Activated T-cell treated with anti-CD3 and anti-CD28 coated beads for 24 hours (primary cell): Measurements from ENCODE around the gene HEPHL1.

ENCODE experiments used
- DNase-seq: peaks from one replicate; pipeline ENCODE4 v3.0.0-alpha.2; 2020; ENCODE audit warnings: low read depth

HEPHL1 gene

DNA sequence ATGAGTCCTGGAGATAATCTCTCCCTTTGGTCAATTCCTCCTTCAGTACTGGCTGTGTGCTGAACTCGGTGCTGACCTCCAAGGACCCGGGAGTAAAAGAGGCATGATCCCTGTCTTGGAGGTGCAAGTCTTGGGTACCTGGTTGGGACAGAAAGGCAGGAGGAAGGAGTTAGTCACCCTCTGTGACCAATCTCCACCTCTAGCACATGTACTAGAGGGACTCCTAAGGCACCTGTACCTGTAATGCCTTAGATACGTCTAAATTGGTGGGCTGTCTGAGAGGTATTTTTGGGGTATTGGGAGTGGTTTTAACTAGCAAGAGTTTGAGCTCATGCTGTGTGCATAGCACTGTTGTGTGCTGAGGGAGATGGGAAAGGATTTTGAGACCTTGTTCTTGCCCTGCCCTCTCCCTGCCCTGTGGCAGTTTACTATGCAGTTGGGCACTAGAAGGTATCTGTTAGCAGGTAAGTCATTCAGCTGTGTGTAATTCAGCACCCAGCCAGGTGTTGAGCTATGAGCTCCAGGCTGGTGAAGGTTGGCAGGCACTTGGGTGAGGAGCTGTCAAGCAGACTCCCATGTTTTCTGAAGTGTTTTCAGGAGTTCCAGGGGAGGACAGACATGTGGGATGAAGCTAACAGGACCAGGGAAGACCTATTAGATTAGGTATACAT lies 110.0 kb downstream of the HEPHL1 start:
- DNase-seq, result no peak

DNA sequence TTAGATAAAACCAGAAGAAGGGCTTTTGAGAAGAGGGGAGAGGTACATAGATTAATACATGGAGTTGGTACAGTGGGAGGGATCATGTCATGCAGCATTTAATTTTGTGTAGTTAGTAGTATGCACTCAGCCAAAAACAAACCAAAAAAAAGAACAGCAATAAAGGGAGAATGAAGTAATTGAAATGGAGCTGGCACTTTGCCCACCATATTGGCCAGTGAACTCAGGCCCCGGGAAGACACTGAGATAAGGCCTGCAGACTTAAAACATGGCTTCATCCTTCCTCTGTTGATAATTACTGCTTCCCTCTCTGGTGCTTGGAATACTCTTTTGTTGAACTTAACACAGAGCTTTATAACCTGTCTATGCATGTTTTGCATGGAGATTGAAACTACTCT lies 110.6 kb downstream of the HEPHL1 start:
- DNase-seq, result no peak

DNA sequence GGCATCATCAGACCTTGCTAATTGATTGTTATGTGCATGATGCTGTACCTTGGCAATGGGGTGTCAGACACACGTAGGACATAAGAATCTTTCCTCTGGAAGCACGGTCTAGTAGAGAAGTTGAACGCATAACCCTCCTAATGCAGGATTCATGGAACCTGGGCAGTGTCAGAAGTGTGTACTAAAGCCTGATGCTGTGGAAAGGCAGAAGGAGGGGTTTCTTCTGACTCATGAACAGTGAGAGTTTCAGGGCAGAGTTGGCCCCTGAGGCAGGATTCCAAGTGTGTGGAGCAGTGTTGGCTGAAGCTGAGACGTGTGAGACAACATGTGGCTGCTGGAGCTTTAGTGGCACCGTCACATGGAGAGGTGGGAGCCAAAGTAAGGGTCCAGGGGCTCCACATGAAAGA lies 111.0 kb downstream of the HEPHL1 start:
- DNase-seq, result no peak

DNA sequence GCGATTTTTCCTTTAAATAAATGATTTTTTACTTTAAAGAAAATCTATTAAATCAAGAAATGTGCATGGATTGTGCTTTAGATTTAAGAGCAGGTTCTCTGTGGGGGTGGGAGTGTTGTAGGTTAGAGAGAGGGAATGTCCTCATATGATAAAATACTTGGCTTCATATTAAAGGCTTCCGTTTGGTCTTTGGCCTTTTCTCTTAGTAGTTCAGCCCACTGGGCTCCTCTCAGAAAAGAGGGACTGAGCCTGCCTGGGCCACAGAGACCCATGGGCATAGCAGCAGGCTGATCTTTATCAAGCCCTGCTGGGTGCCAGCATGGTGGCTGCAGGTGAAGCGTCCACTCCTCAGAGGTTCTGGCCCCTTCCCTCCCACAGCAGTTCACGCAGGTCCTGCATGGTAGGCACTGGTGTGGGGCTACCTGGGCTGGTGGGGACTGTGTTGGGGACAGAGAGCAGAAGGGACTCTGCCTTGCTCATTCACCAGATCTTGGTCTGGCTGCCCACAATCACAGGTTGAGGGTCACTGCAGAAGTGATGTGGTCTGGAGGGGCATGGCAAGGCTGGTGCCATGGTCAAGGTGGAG lies 111.8 kb downstream of the HEPHL1 start:
- DNase-seq, result no peak

DNA sequence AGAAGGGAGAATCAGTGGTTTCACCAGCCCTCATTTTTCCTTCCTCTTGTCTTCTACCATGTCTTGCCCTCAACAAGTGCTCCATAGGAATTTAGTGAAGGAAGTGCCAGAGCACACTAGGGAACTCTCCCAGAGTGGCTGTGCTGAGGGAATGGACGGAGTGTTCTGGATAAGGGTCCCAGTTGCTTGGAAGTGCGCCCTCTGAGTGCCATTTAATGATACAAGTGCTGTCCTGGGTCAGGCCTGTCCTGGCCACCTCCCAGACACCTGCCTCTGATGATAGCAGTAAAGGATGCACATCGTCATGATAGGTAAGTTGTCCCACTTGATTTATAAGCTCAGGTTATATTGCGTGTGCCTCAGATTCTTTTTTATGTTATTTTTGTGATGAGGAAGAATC lies 112.6 kb downstream of the HEPHL1 start:
- no peak for DNase-seq

DNA sequence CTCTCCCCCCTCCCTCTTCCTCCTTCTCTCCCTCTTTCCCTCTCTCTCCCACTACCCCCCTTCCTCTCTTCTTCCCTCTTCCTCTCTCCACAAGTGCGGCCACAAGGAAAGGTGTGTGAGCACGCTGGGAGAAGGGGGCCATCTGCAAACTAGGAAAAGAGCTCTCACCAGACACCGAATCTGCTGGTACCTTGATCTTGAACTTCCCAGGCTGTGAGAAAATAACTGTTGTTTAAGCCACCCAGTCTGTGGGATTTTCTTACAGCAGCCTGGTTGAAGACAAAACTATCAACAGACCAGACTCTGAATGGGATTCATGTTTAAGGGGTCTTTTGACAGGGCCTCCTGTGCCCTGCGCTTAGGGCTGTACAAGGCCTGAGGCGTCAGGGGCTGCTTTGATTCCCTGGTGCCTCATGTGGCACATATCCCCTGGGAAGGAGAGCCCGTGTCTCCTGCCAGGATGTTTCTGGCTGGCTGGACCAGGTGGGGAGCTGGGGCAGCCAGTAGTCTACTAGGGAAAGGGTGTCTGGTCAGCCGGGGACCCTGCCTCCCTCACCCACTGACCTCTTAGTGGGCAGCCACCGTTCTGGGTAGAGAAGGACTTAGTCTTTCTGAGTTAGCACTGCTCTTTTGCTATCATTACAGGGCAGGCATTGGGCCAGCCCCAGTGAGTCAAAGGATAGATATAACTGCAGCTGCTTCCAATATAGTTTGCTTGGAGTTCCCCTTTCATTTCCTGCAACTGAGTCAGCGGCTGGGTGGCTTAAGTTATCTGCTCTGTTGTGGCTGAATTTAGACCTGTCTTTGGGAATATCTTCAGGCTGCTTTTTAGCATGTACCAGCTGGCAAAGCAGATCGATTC lies 113.7 kb downstream of the HEPHL1 start:
- DNase-seq, result no peak

DNA sequence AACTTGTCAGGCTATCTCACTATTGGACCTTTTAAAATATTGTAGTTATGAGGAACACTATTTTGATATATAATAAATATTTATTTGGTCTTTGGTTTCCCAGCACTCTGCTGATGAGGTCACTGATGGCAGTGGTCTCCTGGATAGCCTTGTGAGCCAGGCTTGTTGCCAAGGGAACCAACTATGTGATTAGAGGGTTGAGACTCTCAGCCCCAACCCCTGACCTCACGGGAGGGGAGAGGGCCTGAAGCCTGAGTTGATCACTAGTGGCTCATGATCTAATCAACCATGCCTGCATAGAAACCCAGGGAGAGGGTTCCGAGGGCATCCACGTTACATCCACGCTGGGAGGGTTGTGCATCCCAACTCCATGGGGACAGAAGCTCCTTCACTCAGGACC lies 118.3 kb downstream of the HEPHL1 start:
- no peak for DNase-seq

DNA sequence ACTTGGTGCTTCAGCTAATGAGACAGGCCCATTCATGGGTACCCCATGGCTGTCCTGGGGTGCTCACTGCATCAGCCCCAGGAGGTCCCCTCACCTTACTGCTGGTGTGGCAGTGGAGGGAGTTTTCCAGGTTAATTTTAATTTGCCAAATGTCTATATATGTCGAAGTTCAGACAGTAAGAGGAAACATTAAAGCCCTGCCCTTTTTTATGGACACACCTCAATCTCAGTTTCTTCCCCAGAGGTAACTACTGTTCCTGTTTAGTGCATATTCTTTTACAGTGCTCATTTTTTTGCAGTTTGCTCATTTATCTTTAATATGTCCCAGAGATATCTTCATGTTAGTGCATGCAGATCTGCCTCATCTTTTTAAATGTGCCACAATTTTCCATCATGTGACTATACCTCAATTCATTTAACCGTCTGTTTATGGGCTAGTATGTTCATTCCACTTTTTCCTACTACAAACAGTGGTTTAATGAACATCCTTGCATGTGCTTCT lies 119.1 kb downstream of the HEPHL1 start:
- no peak for DNase-seq

DNA sequence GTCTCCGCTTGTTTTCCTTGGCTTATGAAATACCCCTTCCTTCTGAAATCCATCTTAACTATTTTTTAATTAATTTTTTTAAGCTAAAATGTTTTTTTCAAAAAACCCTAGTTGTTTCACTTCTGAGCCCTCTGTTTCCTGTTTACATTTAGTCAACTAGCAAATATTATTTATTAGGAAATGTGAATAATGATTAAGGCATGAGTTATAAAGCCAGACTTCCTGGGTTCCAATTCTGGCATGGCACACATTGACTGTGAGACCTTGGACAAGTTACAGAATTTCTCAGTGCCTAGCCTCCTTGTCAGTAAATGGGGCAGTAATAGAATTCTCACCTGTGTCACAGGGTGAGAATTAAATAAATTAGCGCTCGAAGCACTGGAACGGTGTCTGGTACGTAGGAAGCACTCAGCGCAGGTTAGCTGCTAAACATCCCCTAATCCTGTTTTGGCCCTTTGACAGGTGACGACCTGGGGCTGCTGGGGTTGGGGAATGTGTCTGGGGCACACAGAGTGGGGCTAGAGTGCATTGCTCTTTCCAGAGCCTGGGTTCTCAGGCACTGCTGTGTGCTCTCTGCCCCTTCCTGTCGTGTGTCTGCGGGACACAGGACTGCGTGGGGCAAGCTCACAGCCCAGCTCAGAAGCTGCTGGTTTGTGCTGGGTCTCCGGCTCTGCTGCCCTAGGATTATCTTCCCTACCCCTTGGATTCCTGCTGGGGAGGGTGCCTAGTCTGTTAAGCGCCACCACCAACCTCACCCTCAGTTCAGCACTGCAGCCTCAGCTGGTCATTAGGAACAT lies 120.6 kb downstream of the HEPHL1 start:
- no peak for DNase-seq

DNA sequence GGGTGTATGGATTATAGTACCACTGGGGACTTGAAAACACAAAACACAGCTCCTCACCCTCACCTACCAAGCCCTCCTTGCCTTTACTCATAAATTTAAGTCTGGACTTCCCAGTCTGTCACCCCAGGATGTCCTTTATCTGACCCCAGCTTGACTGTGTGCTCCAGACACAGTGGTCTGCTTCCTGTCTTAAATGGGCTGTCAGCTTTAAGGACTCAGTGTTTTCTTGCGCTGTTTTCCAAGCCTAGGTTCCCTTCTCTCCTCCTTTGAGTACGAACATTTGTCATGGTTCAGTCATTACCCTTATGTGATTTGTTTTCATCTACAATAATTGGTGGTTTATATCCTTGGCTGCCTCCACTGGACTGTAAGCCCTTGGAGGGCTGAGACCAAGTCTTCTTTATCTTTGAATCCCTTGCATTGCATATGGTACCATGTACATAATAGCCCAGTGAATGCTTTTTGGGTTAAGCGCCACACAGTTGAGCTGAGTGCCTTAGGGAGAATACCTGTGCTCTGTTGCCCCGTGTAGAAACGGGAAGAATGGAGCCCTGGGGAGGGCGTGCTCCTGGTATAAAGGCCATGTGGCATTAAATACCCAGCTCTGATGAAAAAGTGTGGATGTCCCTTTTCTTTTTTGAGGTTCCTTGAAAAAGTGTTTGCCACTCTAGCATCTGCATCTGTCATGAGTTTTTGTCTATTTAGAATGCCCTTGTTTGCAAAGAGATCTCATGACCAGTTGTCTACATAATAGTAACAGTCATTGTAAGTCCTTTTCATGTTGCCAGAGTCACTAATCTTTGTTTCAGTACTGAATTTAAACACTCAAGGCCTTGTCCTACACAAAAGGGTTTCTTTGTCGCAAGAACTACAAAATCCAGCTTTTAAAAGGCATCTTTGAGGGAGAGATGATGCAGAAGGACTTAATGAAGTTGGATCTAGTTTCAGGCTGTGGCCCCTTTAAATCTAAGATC lies 121.4 kb downstream of the HEPHL1 start:
- no peak for DNase-seq

DNA sequence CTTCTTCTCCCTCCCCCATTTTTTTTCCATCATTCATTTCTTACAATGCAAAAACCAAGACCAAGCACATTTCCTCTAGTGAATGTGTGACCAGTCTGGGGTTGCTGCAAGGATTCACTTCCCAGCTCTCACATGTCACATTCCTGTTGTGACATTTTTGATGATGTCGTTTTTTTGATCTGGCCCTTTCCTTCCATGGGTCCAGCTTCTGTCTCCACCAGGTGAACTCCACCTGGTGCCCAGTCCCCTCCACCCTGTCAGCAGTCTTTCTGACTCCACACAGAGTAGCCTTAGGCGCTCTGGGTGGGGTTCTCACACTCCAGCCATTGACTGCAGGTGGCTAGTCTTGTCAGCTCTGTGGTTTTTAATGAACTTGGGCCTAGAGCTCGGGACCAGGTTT lies 123.1 kb downstream of the HEPHL1 start:
- DNase-seq, result no peak

DNA sequence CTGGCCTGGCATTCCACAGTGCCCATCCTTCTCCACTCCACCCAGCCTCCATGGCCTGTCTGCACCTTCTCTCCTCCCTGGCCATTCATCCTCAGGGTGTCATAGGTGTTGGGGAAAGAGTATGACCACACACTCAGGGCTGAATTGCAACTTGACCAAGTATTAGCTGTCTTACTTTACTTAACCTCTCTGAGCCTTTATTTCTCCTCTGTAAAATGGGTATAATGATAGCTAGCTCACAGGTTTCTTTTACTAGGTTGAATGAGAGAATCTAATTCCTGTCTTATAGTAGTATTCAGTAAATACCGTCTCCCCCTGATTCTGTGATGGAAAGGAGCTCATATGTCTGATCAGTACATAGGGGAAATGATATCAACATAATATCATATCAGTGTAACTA lies 123.5 kb downstream of the HEPHL1 start:
- no peak for DNase-seq

DNA sequence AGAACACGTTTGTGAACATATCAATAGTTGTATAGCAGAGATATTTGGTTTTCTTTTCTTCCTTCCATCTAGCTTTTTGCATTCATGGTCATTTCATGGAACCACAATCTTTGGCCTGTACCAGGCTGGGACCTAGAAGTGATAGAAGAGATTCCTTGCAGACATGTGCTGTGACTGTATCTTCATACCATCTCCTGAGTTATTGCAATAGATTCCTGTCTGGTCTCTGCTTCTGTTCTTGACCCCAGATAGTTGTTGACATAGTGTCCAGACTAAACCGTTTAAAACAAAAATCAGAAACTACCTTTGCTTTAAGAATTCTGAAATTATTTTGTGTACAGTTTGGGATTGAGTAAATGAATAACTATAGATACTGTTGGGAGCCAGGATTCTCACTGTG lies 124.3 kb downstream of the HEPHL1 start:
- DNase-seq, result no peak

DNA sequence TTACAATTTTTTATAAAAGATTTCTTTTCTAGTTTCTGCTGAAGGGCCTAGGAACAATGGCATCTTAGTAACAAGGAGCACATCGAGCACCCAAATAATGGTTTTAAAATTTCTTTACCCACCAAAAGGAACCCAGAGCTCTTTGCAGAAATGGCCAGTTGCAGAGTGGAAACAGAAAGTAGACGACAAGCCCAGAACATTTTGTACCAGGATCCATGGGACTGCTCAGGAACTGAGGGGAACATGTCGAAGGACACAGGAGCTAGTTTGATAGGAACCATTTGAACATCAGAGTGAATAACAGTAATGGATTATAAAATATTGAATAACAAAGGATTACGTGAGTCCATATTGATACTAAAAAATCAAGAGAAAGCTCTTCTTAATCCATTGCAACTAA lies 124.8 kb downstream of the HEPHL1 start:
- no peak for DNase-seq

DNA sequence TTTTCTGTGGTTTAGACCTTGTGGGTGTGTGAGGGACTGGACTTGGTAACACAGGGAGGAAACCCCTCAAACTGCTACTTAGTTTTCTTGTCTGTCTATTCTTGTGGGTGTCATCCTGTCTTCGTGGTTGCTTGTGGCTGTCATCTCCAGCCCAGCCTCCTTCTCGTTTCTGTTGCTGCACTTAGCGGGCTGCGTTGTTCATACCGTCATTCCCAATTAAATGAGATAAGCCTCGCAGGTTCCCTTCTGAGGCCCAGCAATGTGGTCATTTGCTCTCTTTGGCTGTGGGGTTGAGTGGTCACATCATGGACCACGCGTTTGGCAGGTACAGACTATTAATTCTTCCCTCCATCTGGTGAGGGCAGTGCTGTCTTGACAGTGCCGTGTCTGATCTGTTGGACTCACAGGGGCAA lies 126.3 kb downstream of the HEPHL1 start:
- no peak for DNase-seq

DNA sequence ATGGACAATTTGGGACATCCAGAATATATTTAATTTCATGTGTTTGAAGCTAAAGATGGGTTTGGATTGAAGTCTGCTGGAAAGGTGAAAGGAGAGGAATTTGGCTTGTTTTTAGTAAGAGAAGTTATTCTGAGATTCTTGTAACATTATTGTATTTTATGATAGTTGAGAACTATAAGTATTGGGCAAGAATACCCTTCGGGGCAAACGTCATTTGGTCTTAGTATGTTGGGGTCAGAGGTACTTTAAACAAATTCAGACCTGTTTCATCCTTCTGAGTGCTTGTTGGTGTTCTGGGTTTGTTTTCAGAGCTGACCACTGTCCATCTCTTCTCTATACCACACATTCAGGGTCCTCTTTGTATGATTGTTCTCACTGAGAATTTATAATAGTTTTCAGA lies 127.0 kb downstream of the HEPHL1 start:
- no peak for DNase-seq

DNA sequence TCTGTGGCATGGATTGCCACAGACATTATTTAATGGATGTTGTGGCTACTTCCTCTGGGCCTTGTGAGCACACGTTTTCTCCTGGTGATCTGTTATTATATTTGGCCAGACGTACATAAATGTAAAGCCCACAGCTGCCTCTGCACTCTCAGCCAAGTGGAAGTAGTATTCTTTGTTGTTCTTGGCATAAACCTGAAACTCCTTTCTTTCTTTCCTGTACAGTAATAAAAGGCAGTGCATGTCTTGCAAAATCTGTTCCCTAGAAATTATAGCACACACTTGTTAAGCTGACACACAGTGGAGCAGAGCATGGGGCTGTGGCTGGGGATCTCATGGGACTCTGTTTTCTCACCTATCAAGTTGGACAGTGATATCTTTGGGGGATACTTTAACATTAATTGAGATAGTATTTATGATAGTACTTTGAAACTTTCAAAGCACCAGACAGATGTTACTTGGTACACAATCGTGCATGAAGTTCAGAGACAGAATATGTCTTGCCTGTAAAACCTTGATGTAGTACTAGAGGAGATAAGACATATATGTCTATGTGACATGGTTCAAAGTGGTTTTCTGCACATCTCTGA lies 128.4 kb downstream of the HEPHL1 start:
- no peak for DNase-seq

DNA sequence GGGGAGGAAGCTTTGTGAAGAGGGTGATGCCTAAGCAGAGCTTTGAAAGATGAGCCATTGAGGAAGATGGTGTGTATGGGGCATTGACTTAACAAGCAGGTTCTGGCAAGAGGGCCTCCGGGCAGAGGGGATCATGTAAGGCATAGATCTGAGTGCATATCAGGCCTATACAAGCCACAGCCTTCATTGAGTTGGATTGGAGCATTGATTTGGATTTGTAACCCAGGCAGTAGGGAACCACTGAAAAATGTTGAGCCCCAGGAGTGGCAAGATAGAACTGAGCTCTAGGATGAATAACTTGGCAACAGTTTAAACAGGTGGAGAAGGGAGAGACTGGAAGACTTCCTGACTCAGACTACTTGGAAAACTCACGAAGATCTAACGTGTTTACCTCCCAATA lies 128.9 kb downstream of the HEPHL1 start:
- DNase-seq, result no peak

DNA sequence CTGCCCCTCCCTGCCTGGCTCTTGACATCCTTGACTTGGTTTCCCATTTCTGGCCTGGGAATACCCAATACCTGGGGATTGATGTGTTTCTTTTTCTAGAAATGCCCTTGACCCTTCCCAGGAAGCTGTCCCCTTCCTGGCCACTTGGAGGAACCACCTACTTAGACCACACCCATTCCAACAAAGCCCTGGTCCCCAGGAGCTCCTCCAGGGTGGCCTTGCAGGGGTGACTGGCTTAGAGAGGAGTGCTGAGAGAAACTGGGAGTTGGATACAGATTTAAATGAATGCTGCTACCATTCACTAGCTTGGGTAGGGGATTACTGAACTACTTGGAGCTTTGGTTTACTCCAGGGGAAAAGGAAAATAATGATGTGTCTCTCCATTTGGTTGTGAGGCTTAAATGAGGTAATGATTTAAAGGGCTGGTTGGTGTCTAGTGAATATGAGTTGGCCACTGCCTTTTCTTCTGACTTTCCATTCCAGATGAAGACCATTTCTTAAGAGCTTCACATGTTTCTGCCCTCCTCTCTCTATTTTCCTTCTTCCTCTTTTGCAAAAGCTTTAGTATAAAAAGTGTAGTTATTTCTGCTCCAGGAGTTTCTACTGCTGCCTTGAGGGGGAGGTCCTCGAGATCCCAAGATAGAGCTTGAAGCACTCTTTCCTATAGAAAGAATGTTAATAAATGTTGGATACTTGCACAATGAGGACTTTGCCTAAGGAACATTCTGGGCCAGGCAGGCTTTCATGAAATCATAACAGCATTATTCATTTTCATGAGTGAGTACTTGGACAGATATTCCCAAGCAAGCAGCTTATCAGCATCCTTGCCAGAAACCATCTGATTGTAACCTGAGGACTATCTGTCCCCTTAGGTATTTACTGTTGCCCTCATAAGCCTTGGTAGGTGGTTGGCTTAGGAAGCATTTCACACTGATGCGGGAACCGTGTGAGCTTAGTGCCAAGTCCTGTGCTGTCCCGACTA lies 129.8 kb downstream of the HEPHL1 start:
- DNase-seq, result no peak
